Lower leg skin (tissue), 3 donors: ENCODE results near the gene SIK3.

Experiments
- POLR2A ChIP-seq, 2 donors: fragments of 450-650 bp; IDR thresholded peaks; one replicate each; pipeline ENCODE4 v1.6.1; 2016 to 2017; ENCODE audit warnings: antibody characterized with exemption in 2 of 2, mild to moderate bottlenecking in 1 of 2, moderate library complexity in 1 of 2
- TF ChIP-seq, protein P1 (sequence below), 3 donors: fragments of 450-650 bp; IDR thresholded peaks; one replicate each; pipeline ENCODE4 v1.5.1; 2016; ENCODE audit warnings: antibody characterized with exemption in 3 of 3, mild to moderate bottlenecking in 3 of 3, moderate library complexity in 2 of 3

DNA sequence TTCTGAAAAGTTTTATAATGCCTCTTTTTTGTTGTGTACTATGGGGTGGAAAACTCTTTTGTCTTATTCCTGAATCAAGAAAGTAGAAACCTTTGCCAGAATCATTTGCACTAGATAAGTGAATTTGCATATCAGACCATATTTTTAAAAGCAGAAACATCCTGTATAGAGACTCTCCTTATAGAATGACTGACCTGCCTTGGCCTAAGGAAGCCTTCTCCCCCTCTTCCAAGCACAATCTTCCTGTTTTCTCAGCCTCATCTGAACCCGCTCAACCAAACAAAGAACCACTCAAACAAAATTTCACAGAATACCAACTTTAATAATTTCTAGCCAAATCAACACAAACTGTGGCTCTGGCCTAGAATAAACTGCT is 60.3 kb downstream of the SIK3 start:
- TF ChIP-seq, protein P1, sequence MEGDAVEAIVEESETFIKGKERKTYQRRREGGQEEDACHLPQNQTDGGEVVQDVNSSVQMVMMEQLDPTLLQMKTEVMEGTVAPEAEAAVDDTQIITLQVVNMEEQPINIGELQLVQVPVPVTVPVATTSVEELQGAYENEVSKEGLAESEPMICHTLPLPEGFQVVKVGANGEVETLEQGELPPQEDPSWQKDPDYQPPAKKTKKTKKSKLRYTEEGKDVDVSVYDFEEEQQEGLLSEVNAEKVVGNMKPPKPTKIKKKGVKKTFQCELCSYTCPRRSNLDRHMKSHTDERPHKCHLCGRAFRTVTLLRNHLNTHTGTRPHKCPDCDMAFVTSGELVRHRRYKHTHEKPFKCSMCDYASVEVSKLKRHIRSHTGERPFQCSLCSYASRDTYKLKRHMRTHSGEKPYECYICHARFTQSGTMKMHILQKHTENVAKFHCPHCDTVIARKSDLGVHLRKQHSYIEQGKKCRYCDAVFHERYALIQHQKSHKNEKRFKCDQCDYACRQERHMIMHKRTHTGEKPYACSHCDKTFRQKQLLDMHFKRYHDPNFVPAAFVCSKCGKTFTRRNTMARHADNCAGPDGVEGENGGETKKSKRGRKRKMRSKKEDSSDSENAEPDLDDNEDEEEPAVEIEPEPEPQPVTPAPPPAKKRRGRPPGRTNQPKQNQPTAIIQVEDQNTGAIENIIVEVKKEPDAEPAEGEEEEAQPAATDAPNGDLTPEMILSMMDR (IDR thresholded peaks at IDR 0.05) = no peak
- TF ChIP-seq POLR2A (IDR thresholded peaks at IDR 0.05) = no peak
